Spleen (tissue), 7 donors: ENCODE results near the gene NECTIN1.

Experiments
- CTCF ChIP-seq, 11 experiments: fragments of 200-600 bp in 7 of 11; fragments of 450-650 bp in 4 of 11; sonication (generic) in 4 of 11; IDR thresholded peaks in 8 of 11; conservative IDR thresholded peaks in 3 of 11; 1 replicate in 7 of 11; 2 replicates in 4 of 11; pipeline versions ENCODE4 v1.4.0 to v1.8.0; 2016 to 2021; ENCODE audit warnings: antibody characterized with exemption in 11 of 11, inconsistent platforms in 4 of 11, mild to moderate bottlenecking in 1 of 11
- POLR2A ChIP-seq, 3 donors: fragments of 450-650 bp; IDR thresholded peaks; one replicate each; pipeline ENCODE4 v1.5.1; 2017; ENCODE audit warnings: antibody characterized with exemption in 3 of 3, mild to moderate bottlenecking in 1 of 3
- POLR2AphosphoS5 ChIP-seq, 3 donors: sonication (generic); formaldehyde crosslinking; IDR thresholded peaks; one replicate each; pipeline ENCODE4 v1.5.1; 2017; ENCODE audit warnings: antibody characterized with exemption in 3 of 3
- donor health status: DM: no; HTN: no; CAD: no; lungs with moderate emphysema.
- donor health status: DM: no; HTN: no; CAD: no.
- donor health status: DM: no; HTN: no; CAD: no.

GRCh38 chr11:119723952-119724325 lies 5.1 kb downstream of the NECTIN1 start:
- TF ChIP-seq CTCF (IDR thresholded peaks at IDR 0.05 in 8 of 11, conservative IDR thresholded peaks at IDR 0.05 in 3 of 11) (no peak), POLR2AphosphoS5 (IDR thresholded peaks at IDR 0.05) (no peak), POLR2A (IDR thresholded peaks at IDR 0.05) (no peak)
